Measurements from ENCODE around the gene GPR37L1. TPM values are rescaled to one million over a fixed set of nuclear protein-coding genes. Genes with fewer than 3 reads are reported as not detected.

GPR37L1 gene
- total and polyA plus RNA-seq, 4 donors, result under 0.01 to 0.04 (median 0.02) TPM; not detected in 1

DNA sequence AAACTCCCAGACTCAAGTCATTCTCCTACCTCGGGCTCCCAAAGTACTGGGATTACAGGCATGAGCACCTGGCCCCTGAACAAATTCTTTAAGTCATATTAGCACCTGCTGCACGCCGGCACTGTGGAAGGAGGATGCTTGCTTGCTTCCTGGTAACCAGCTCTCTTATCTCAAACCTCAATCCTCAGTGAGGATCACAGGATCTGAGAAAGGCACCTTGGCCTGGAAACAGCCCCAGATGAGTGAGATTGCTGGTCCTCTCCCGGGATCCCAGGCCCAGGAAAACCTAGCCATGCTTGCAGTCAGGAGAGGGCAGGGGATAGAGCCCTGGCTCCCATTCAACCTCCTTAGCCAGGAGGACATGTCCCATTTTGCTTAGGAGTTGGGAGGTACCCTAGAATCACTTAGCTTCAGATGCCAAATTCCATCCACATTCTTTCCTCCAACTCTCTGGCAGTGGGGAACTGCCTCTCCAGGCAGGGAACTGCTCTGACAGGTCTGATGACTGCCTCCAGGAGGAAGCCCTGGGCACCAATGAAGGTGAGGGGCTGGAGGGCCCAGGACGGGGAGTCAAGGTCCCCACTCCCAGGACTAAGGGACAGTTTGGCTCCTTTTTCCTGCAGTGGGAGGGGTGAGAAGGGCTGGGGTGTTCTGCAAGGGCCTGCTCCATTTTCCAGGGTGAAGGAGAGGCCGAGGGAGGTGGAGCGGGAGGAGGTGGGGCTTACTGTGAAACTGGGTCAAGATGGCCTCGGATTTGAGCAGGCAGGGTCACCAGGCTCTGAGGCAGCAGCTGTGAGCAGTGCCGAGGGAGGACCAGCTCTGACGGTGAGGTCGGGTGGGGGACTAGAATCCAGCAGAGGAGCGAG lies 9.5 kb downstream of the GPR37L1 start:
- no peak overlapping the region for H3K4me3 ChIP-seq (ENCODE audit: low read depth in 1 of 3, low read length in 3 of 3)
- H3K36me3 ChIP-seq (ENCODE audit: control insufficient read depth in 4 of 4, insufficient read depth in 3 of 4, low read depth in 1 of 4, low read length in 3 of 4), result peaks cover 0 to 16% (median 10%) of the 10 kb centered on the region in 4 donors
- DNase-seq (ENCODE audit: low spot score), result no peak
- peak overlapping the region; percentile 25 to 45 for H3K27ac ChIP-seq (ENCODE audit: low read depth in 1 of 2, low read length in 2 of 2)
- 84% methylated on average over 12 of the region's 12 CpGs for WGBS
- H3K4me1 ChIP-seq (ENCODE audit: control insufficient read depth in 4 of 4, insufficient read depth in 4 of 4, low read length in 3 of 4), result peaks cover 2 to 22% (median 17%) of the 10 kb centered on the region in 4 donors
- H3K27me3 ChIP-seq (ENCODE audit: control insufficient read depth in 4 of 4, insufficient read depth in 4 of 4, low read length in 3 of 4), result no peaks in the 10 kb centered on the region
- H3K9ac ChIP-seq (ENCODE audit: low read depth in 1 of 2, low read length in 2 of 2), result no peak overlapping the region
- no peaks in the 10 kb centered on the region for H3K9me3 ChIP-seq (ENCODE audit: control insufficient read depth in 4 of 4, low read length in 3 of 4)
- TF ChIP-seq, protein P1, sequence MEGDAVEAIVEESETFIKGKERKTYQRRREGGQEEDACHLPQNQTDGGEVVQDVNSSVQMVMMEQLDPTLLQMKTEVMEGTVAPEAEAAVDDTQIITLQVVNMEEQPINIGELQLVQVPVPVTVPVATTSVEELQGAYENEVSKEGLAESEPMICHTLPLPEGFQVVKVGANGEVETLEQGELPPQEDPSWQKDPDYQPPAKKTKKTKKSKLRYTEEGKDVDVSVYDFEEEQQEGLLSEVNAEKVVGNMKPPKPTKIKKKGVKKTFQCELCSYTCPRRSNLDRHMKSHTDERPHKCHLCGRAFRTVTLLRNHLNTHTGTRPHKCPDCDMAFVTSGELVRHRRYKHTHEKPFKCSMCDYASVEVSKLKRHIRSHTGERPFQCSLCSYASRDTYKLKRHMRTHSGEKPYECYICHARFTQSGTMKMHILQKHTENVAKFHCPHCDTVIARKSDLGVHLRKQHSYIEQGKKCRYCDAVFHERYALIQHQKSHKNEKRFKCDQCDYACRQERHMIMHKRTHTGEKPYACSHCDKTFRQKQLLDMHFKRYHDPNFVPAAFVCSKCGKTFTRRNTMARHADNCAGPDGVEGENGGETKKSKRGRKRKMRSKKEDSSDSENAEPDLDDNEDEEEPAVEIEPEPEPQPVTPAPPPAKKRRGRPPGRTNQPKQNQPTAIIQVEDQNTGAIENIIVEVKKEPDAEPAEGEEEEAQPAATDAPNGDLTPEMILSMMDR (IDR thresholded peaks at IDR 0.05; ENCODE audit: low read depth, low read length, missing input control), result no peak
- TF ChIP-seq GABPA (IDR thresholded peaks at IDR 0.05 in 1 of 2, conservative IDR thresholded peaks at IDR 0.05 in 1 of 2) (no peak), NR2F2 (IDR thresholded peaks at IDR 0.05) (no peak), YY1 (IDR thresholded peaks at IDR 0.05) (no peak), RAD21 (IDR thresholded peaks at IDR 0.05) (no peak), SP1 (IDR thresholded peaks at IDR 0.05) (peak; percentile 40), FOXA2 (IDR thresholded peaks at IDR 0.05) (no peak), RXRA (IDR thresholded peaks at IDR 0.05) (peak; percentile 11 to 12), TAF1 (conservative IDR thresholded peaks at IDR 0.05) (no peak)

DNA sequence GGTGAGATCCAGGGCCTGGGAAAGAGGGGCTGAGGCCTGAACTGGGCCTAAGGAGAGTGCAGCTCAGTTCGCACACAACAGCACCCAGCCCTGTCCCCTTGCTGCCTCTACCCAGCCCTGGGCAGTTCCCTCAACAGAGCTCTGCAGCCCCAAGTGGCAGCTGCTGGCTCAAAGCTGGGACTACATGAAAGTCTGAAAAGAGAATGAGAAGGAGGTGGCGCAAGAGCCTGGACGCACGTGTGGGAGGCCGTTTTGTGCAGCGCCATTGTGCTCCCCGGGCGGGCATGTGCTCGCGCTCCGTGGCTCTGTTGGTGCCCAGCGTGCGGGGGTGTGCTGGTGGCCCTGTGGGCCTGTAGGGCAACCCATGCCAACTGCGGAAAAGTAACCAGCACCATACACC lies 10.3 kb downstream of the GPR37L1 start:
- peaks cover 5 to 20% (median 11%) of the 10 kb centered on the region in 4 donors for H3K36me3 ChIP-seq (ENCODE audit: control insufficient read depth in 4 of 4, insufficient read depth in 3 of 4, low read depth in 1 of 4, low read length in 3 of 4)
- WGBS, result 91% methylated on average over 14 of the region's 14 CpGs

More for the DNA sequence above, 10.3 kb downstream of the GPR37L1 start:
- H3K9ac ChIP-seq (ENCODE audit: low read depth in 1 of 2, low read length in 2 of 2), result no peak overlapping the region
- DNase-seq (ENCODE audit: low spot score), result no peak
- peaks cover 2 to 22% (median 17%) of the 10 kb centered on the region in 4 donors for H3K4me1 ChIP-seq (ENCODE audit: control insufficient read depth in 4 of 4, insufficient read depth in 4 of 4, low read length in 3 of 4)
- no peak overlapping the region for H3K4me3 ChIP-seq (ENCODE audit: low read depth in 1 of 3, low read length in 3 of 3)
- no peaks in the 10 kb centered on the region for H3K9me3 ChIP-seq (ENCODE audit: control insufficient read depth in 4 of 4, low read length in 3 of 4)
- TF ChIP-seq HNF4A (conservative IDR thresholded peaks at IDR 0.05), result no peak
- TF ChIP-seq, protein P2, sequence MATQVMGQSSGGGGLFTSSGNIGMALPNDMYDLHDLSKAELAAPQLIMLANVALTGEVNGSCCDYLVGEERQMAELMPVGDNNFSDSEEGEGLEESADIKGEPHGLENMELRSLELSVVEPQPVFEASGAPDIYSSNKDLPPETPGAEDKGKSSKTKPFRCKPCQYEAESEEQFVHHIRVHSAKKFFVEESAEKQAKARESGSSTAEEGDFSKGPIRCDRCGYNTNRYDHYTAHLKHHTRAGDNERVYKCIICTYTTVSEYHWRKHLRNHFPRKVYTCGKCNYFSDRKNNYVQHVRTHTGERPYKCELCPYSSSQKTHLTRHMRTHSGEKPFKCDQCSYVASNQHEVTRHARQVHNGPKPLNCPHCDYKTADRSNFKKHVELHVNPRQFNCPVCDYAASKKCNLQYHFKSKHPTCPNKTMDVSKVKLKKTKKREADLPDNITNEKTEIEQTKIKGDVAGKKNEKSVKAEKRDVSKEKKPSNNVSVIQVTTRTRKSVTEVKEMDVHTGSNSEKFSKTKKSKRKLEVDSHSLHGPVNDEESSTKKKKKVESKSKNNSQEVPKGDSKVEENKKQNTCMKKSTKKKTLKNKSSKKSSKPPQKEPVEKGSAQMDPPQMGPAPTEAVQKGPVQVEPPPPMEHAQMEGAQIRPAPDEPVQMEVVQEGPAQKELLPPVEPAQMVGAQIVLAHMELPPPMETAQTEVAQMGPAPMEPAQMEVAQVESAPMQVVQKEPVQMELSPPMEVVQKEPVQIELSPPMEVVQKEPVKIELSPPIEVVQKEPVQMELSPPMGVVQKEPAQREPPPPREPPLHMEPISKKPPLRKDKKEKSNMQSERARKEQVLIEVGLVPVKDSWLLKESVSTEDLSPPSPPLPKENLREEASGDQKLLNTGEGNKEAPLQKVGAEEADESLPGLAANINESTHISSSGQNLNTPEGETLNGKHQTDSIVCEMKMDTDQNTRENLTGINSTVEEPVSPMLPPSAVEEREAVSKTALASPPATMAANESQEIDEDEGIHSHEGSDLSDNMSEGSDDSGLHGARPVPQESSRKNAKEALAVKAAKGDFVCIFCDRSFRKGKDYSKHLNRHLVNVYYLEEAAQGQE (IDR thresholded peaks at IDR 0.05), result no peak
- TF ChIP-seq GABPA (IDR thresholded peaks at IDR 0.05 in 1 of 2, conservative IDR thresholded peaks at IDR 0.05 in 1 of 2), result no peak
- TF ChIP-seq RAD21 (IDR thresholded peaks at IDR 0.05), result no peak
- TF ChIP-seq, protein P3, sequence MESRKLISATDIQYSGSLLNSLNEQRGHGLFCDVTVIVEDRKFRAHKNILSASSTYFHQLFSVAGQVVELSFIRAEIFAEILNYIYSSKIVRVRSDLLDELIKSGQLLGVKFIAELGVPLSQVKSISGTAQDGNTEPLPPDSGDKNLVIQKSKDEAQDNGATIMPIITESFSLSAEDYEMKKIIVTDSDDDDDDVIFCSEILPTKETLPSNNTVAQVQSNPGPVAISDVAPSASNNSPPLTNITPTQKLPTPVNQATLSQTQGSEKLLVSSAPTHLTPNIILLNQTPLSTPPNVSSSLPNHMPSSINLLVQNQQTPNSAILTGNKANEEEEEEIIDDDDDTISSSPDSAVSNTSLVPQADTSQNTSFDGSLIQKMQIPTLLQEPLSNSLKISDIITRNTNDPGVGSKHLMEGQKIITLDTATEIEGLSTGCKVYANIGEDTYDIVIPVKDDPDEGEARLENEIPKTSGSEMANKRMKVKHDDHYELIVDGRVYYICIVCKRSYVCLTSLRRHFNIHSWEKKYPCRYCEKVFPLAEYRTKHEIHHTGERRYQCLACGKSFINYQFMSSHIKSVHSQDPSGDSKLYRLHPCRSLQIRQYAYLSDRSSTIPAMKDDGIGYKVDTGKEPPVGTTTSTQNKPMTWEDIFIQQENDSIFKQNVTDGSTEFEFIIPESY (IDR thresholded peaks at IDR 0.05), result no peak
- TF ChIP-seq YY1 (IDR thresholded peaks at IDR 0.05), result no peak
- no peak for TF ChIP-seq SP1 (IDR thresholded peaks at IDR 0.05)
- TF ChIP-seq RXRA (IDR thresholded peaks at IDR 0.05), result no peak
- no peak for TF ChIP-seq FOXA1 (IDR thresholded peaks at IDR 0.05)
- H3K27me3 ChIP-seq (ENCODE audit: control insufficient read depth in 4 of 4, insufficient read depth in 4 of 4, low read length in 3 of 4), result no peaks in the 10 kb centered on the region
- H3K27ac ChIP-seq (ENCODE audit: low read depth in 1 of 2, low read length in 2 of 2), result peak overlapping the region; percentile 25 to 45
